Measurements from ENCODE around the gene CRAMP1.

Gene CRAMP1

DNA sequence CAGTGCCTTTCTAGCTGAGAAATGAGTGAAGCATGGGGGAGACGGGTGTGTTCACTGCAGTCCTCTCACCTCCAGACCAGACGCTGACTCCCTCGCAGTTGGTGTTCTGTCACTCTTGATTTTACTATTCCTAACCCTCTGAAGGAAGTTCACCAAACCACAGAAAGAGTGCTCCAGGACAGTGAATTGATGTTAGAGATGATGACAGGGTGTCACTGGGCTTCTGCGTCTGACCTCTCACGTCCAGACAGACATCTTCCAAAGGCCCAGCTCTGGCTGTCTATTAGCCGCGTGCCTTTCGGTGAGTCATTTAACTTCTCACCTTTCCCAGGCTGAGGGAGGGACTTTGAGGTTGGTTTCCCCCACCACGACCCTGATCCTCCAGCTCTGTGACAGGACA, 8.2 kb downstream of the CRAMP1 start:
- Mint-ChIP-seq H3K4me1 (peaks cover 11% of the 10 kb centered on the region), H3K36me3 (ENCODE audit: low read depth) (peaks cover 44% of the 10 kb centered on the region), H3K27ac (no peak overlapping the region), H3K4me3 (no peak overlapping the region), H3K9me3 (no peaks in the 10 kb centered on the region), H3K27me3 (ENCODE audit: low read depth) (no peaks in the 10 kb centered on the region)
- TF ChIP-seq, protein P1, sequence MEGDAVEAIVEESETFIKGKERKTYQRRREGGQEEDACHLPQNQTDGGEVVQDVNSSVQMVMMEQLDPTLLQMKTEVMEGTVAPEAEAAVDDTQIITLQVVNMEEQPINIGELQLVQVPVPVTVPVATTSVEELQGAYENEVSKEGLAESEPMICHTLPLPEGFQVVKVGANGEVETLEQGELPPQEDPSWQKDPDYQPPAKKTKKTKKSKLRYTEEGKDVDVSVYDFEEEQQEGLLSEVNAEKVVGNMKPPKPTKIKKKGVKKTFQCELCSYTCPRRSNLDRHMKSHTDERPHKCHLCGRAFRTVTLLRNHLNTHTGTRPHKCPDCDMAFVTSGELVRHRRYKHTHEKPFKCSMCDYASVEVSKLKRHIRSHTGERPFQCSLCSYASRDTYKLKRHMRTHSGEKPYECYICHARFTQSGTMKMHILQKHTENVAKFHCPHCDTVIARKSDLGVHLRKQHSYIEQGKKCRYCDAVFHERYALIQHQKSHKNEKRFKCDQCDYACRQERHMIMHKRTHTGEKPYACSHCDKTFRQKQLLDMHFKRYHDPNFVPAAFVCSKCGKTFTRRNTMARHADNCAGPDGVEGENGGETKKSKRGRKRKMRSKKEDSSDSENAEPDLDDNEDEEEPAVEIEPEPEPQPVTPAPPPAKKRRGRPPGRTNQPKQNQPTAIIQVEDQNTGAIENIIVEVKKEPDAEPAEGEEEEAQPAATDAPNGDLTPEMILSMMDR (IDR thresholded peaks at IDR 0.05; ENCODE audit: unreplicated experiment in 3 of 3) = no peak

- TF ChIP-seq, protein P1 (IDR thresholded peaks at IDR 0.05; ENCODE audit: unreplicated experiment in 3 of 3) = no peak
- H3K27ac Mint-ChIP-seq = no peak overlapping the region
- H3K36me3 Mint-ChIP-seq (ENCODE audit: low read depth) = peaks cover 43% of the 10 kb centered on the region
- no peaks in the 10 kb centered on the region for H3K4me1 Mint-ChIP-seq
- no peaks in the 10 kb centered on the region for H3K27me3 Mint-ChIP-seq (ENCODE audit: low read depth)
- no peaks in the 10 kb centered on the region for H3K9me3 Mint-ChIP-seq
- H3K4me3 Mint-ChIP-seq = no peak overlapping the region
Measured at GRCh38 chr16:1621851-1622250, 9.7 kb downstream of the CRAMP1 start.

- Mint-ChIP-seq H3K4me1 (no peaks in the 10 kb centered on the region), H3K4me3 (no peak overlapping the region), H3K9me3 (no peaks in the 10 kb centered on the region), H3K36me3 (ENCODE audit: low read depth) (peaks cover 45% of the 10 kb centered on the region), H3K27ac (no peak overlapping the region), H3K27me3 (ENCODE audit: low read depth) (no peaks in the 10 kb centered on the region)
- TF ChIP-seq, protein P1 (IDR thresholded peaks at IDR 0.05; ENCODE audit: unreplicated experiment in 3 of 3) = no peak
Measured at GRCh38 chr16:1626327-1626726, 14.2 kb downstream of the CRAMP1 start.

DNA sequence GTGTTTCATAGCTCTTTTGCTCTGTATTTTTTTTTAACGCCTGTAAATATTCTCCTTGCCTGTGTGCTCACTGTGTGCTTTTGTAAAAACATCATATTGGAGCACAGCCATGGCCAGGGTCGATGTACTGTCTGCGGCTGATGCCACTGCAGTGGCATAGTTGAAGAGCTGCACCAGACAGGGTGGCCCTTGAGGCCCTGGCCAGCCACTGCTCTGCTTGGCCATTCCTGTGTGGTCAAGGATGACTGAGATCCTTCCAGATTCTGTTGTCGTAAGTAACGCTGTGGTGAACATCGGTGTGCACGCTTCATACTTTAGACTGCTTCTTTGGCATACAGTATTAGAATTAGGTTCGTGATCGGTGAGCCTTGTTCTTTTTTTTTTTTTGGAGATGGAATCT, 14.6 kb downstream of the CRAMP1 start:
- Mint-ChIP-seq H3K9me3 (no peaks in the 10 kb centered on the region), H3K36me3 (ENCODE audit: low read depth) (peaks cover 47% of the 10 kb centered on the region), H3K4me3 (no peak overlapping the region), H3K27me3 (ENCODE audit: low read depth) (no peaks in the 10 kb centered on the region), H3K27ac (peak overlapping the region in 1 of 3 experiments; percentile 48), H3K4me1 (no peaks in the 10 kb centered on the region)
- TF ChIP-seq, protein P1 (IDR thresholded peaks at IDR 0.05; ENCODE audit: unreplicated experiment in 3 of 3) = no peak

GRCh38 chr16:1630450-1631213, 18.5 kb downstream of the CRAMP1 start:
- Mint-ChIP-seq H3K4me3 (no peak overlapping the region), H3K9me3 (no peaks in the 10 kb centered on the region), H3K4me1 (no peaks in the 10 kb centered on the region), H3K36me3 (ENCODE audit: low read depth) (peaks cover 70% of the 10 kb centered on the region), H3K27ac (no peak overlapping the region), H3K27me3 (ENCODE audit: low read depth) (no peaks in the 10 kb centered on the region)
- TF ChIP-seq, protein P1 (IDR thresholded peaks at IDR 0.05; ENCODE audit: unreplicated experiment in 3 of 3) = no peak

- Mint-ChIP-seq H3K36me3 (ENCODE audit: low read depth) (peaks cover 72% of the 10 kb centered on the region), H3K27ac (no peak overlapping the region), H3K27me3 (ENCODE audit: low read depth) (no peaks in the 10 kb centered on the region), H3K4me3 (no peak overlapping the region), H3K4me1 (no peaks in the 10 kb centered on the region), H3K9me3 (no peaks in the 10 kb centered on the region)
- TF ChIP-seq, protein P1 (IDR thresholded peaks at IDR 0.05; ENCODE audit: unreplicated experiment in 3 of 3) = no peak
Measured at GRCh38 chr16:1631230-1631629, 19.1 kb downstream of the CRAMP1 start.
